ENCODE measurements around the gene PIH1D2. TPM values are rescaled to one million over a fixed set of nuclear protein-coding genes. Genes with fewer than 3 reads are reported as not detected.

The PIH1D2 gene
- total RNA-seq, 2 experiments from 2014 or later = not detected

DNA sequence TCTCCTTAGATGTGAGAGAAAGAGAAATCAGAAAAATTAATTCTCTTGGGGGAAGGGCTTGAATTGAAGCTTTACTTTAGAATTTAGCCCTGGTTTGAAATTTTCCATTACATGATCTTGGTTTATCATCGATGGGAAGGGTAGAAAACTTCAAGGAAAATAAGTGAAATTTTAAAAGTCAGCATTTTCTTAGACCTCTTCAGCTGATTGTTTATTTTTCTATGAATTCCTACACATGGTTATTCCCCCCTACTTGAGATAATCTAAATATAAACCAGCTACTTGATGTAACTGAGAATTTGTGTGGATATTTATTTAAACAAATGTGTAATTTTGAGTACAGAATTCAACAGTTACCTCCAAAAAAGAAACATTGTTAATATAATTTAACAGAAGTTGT lies 10.9 kb downstream of the PIH1D2 start:
- ChIA-PET POLR2A (no interaction called here), CTCF (no interaction called here)
- Histone ChIP-seq H3K27me3 (ENCODE audit: control insufficient read depth in 1 of 2, insufficient read depth in 2 of 2, low read length in 2 of 2) (no peaks in the 10 kb centered on the region), H3K27ac (ENCODE audit: low read depth in 1 of 2, low read length in 2 of 2) (no peak overlapping the region), H3K36me3 (ENCODE audit: insufficient read depth, low read length) (peaks cover 30% of the 10 kb centered on the region), H3K4me3 (ENCODE audit: low read length) (no peak overlapping the region), H3K4me1 (ENCODE audit: insufficient read depth, low read length) (no peaks in the 10 kb centered on the region), H3K9me3 (ENCODE audit: control insufficient read depth in 1 of 2, insufficient read depth in 1 of 2, low read length in 2 of 2) (no peaks in the 10 kb centered on the region)
- DNase-seq (no peak), ATAC-seq (ENCODE audit: poor library complexity) (no peak)
- no peak for TF ChIP-seq CTCF (IDR thresholded peaks at IDR 0.05)
- intact Hi-C loops (cut with DNase I, micrococcal nuclease) = no loop called here
- Mint-ChIP-seq H3K27me3 (peaks cover under 1% of the 10 kb centered on the region), H3K4me3 (no peak overlapping the region), H3K4me1 (ENCODE audit: low read depth) (no peaks in the 10 kb centered on the region), H3K36me3 (ENCODE audit: low read depth) (peaks cover 39% of the 10 kb centered on the region), H3K9me3 (no peaks in the 10 kb centered on the region), H3K27ac (no peak overlapping the region)

- no peak overlapping the region for H3K4me3 ChIP-seq (ENCODE audit: low read length)
- Mint-ChIP-seq H3K4me3 (no peak overlapping the region), H3K9me3 (no peaks in the 10 kb centered on the region), H3K4me1 (ENCODE audit: low read depth) (no peaks in the 10 kb centered on the region), H3K27me3 (no peaks in the 10 kb centered on the region), H3K36me3 (ENCODE audit: low read depth) (peaks cover 73% of the 10 kb centered on the region), H3K27ac (no peak overlapping the region)
- TF ChIP-seq CTCF (IDR thresholded peaks at IDR 0.05) = no peak
- H3K27ac ChIP-seq (ENCODE audit: low read depth in 1 of 2, low read length in 2 of 2) = no peak overlapping the region
- intact Hi-C loops (cut with DNase I, micrococcal nuclease) = no loop called here
- no peaks in the 10 kb centered on the region for H3K9me3 ChIP-seq (ENCODE audit: control insufficient read depth in 1 of 2, insufficient read depth in 1 of 2, low read length in 2 of 2)
- CTCF ChIA-PET = no interaction called here
- DNase-seq (no peak), ATAC-seq (ENCODE audit: poor library complexity) (no peak)
- no peaks in the 10 kb centered on the region for H3K4me1 ChIP-seq (ENCODE audit: insufficient read depth, low read length)
- POLR2A ChIA-PET = no interaction called here
- H3K36me3 ChIP-seq (ENCODE audit: insufficient read depth, low read length) = peaks cover 59% of the 10 kb centered on the region
- H3K27me3 ChIP-seq (ENCODE audit: control insufficient read depth in 1 of 2, insufficient read depth in 2 of 2, low read length in 2 of 2) = no peaks in the 10 kb centered on the region
These were observed 15.7 kb downstream of the PIH1D2 start for GRCh38 chr11:112058103-112058502.

GRCh38 chr11:112057170-112057569 lies 16.6 kb downstream of the PIH1D2 start:
- ATAC-seq (ENCODE audit: poor library complexity) = no peak
- intact Hi-C loops (cut with DNase I, micrococcal nuclease) = no loop called here
- Histone ChIP-seq H3K4me1 (ENCODE audit: insufficient read depth, low read length) (no peaks in the 10 kb centered on the region), H3K36me3 (ENCODE audit: insufficient read depth, low read length) (peaks cover 59% of the 10 kb centered on the region), H3K4me3 (ENCODE audit: low read length) (no peak overlapping the region), H3K27me3 (ENCODE audit: control insufficient read depth in 1 of 2, insufficient read depth in 2 of 2, low read length in 2 of 2) (no peaks in the 10 kb centered on the region), H3K9me3 (ENCODE audit: control insufficient read depth in 1 of 2, insufficient read depth in 1 of 2, low read length in 2 of 2) (no peaks in the 10 kb centered on the region), H3K27ac (ENCODE audit: low read depth in 1 of 2, low read length in 2 of 2) (no peak overlapping the region)
- Mint-ChIP-seq H3K4me1 (ENCODE audit: low read depth) (no peaks in the 10 kb centered on the region), H3K27ac (no peak overlapping the region), H3K4me3 (no peak overlapping the region), H3K36me3 (ENCODE audit: low read depth) (peaks cover 72% of the 10 kb centered on the region), H3K27me3 (no peaks in the 10 kb centered on the region), H3K9me3 (no peaks in the 10 kb centered on the region)
- DNase-seq = no peak
- no peak for TF ChIP-seq CTCF (IDR thresholded peaks at IDR 0.05)
- POLR2A ChIA-PET = interaction anchor here (0.6 to 1.0 kb wide), 2 partner anchors 32 to 1463 kb away, joined by 3 read pairs; partner anchors contain the start of gene DLAT
- CTCF ChIA-PET = no interaction called here

Measured in CD4-positive, alpha-beta T cell (primary cell).